GM18498 (cell line): ENCODE measurements around the gene XXYLT1.
"Not testable (repeated sequence)": the region's sequence is repeated elsewhere in the genome, so short reads cannot be mapped to it uniquely, and the experiment has no call there.

ENCODE experiments used
- ATAC-seq: cut with Tn5 transposase; IDR thresholded peaks from one replicate; pipeline ENCODE4 v1.9.1; 2021; ENCODE audit warnings: mild to moderate bottlenecking, moderate library complexity; ENCODE audit not compliant: unreplicated experiment

The XXYLT1 gene

DNA sequence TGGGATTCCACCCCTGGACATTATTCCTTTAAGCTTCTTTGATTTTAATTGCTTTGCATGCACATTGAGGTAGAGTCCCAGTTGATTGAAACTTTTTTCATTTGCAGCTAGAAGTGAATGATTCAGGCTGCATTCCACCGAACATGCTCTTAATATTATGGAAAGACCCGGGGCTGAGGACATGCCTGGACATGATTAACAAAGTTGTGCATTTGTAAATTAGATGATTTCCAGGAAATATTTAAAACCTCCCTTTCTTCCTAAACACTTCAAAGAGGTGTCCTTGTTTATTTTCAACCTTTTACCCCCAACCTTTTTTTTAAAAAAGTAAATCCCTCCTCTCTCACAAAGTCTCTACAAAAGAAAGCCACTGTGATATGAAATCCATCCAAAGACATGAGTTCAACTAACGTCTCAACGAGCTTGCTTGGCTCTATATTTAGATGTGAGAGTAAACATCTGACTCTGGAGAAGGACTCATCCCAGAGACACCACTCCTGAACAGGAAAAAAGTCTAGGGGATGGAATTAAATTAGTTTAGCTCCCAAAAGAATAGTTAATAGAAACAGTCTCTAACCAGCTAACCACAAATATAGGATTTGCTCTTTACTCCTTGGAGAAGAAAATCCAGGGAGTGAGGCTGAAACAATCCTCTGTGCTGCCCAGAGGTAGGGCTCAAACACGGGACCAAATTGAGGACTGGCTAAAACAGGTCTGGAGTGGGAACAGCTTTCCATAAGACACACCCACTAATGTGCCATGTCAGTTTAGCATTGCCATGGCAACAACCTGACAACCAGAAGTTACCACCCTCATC is 83.1 kb downstream of the XXYLT1 start:
- no peak for ATAC-seq

DNA sequence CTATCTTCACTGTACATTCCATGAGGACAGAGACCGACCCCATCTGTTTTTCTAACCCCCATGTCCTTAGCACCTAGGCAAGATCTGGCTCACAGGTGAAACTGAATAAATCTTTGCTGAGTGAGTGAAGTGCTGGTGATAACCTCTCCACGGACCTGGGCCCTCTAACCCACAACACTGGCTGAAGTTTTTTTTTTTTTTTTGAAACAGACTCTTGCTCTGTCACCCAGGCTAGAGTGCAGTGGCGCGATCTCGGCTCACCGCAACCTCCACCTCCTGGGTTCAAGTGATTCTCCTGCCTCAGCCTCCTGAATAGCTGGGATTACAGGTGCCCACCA is 84.3 kb downstream of the XXYLT1 start:
- ATAC-seq, result not testable (repeated sequence)

DNA sequence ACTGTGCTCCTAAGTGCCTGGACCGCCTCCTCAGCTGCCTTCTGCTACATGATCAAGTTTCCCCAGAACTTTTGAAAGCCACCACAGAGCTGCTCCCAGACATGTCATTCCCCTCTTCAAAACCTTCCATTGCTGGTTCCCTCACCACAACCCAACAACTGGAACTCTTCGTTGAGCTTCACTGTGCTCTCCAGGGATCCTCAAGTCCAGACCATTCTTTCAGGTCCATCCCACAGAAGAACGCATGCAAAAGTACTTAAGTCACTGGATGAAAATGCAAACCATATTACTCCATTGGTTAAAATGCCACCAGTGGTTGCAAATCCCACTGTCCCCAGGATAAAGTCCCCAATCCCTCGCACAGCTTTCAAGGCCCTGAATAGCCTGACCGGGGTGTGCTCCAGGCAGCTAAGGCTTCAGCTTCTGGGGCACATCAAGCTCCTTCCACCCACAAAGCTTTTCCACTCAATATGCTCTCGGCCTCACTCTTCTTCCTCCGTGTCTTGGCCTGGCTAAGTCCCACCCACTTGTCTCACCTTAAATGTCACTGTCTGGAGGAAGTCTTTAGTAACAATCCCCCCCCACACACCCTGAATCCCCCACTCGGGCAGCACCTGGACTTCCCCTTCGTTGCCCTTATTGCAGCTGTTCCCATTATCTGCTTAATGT is 84.8 kb downstream of the XXYLT1 start:
- no peak for ATAC-seq

DNA sequence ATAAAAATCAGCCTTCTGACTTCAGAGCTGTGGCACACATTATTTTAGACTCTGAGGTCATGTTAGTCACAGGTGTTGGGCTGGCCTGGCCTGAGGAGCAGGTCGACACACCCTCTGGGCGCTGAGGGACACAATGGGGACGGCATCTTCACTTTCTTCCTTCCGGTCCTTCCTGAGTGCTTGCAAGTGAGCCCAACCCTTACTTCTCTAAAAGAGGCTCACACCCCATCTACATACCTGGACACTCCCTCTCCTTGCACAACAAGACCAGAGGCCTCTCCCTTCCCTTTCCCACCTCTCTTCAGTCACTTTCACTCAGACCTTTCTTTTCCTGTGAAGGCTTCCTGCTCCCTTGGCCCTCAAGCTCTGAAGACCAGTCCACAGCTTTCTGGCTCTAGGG is 85.4 kb downstream of the XXYLT1 start:
- ATAC-seq, result no peak

DNA sequence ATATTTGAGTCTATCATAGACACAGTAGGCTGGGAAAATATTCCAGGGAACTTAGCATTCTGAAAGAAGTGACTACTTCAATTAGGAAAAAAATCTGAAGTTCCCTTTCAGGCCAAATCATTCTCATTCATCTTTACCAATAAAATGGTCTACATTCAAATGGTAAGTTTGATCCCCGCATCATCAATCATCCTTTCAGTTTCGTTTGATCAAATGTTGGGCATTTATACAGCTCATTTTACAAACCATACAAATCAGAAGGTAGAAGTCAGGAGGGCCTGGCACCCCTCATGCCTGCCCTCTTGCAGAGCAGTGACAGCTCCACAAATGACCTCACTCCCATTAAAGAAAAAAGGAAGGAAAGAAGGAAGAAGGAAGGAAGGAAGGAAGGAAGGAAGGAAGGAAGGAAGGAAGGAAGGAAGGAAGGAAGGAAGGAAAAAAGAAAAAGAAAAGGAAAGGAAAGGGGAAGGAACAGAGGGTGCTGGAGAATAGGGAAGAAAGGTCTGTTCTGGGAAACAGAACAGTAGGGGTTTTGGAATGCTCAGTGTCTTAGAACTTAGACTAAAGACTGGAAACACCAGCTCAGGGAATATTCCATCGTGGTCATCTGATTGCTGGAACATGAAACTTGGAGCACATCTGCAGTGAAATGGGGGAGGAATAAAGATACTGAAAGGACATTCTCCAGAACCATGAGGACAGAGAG is 86.1 kb downstream of the XXYLT1 start:
- ATAC-seq, result no peak

DNA sequence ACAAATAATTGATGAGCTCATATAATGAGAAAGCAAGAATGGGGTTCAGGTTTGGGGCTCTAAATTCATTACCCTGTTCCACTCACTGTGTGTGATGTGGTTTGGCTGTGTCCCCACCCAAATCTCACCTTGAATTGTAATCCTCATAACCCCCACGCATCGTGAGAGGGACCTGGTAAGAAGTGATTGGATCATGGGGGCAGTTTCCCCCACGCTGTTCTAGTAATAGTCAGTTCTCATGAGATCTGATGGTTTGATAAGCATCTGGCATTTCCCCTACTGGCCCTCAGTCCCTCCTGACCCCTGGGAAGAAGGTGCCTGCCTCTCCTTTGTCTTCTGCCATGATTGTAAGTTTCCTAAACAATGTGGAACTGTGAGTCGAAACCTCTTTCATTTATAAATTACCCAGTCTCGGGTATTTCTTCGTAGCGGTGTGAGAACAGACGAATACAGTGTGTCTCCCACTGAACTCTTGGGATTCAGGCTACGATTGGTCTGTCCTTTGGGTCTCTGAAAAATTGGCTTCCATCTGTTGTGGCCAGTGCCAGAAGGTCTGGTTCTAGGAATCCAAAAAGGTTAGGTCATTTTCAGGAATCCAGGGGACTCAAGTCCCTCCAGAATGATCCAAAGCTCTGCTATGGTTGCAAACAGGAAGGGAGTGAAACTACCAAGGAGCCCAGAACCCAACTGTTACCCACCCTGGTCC is 87.7 kb downstream of the XXYLT1 start:
- ATAC-seq, result no peak

DNA sequence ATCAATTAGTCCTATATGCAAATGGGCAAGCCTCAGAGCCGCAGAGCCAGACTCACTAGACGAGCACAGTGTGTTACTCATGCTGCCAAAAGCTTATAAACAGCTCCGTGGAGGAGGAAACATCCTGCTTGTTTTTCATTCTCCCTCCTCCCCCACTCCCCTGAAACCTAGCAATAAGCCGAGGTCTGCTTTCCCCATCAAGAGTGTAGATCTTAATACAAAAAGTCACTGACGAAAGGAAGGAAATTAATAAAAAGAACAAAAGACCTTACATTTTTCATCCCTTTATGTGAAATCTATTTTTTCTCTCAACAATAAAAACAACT is 88.5 kb downstream of the XXYLT1 start:
- no peak for ATAC-seq

DNA sequence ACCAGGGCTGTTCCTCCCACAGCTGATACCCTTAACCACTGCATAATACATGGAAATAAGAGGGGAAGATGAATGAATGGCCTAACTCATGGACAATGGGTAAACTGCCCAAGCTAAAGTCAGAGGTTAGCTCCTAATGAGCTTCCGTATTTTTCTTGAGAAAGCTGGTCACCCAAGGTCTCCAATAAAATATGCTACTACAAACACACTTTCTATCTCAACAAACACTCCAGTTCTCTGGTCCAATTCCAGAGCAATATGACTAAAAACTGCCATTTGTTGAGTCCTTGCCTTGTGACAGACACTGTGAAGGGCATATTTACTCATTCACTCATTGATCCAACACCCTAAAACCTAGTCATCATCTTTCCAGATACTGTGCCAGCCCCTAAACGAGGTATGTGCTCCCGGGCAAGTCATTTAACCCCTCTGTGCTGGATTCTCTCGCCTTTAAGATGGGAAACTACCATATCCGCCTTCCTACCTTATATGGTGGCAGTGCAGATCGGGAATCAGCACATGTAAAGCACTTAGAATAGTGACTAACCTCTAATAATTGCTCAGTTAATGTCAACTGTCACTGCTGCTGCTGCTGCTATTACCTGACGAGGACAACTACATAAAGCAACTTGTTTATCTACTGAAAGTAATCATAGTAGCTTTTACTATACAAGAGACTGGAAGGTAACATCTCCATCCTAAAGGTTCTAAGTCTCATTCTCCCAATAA is 89.1 kb downstream of the XXYLT1 start:
- ATAC-seq, result no peak

DNA sequence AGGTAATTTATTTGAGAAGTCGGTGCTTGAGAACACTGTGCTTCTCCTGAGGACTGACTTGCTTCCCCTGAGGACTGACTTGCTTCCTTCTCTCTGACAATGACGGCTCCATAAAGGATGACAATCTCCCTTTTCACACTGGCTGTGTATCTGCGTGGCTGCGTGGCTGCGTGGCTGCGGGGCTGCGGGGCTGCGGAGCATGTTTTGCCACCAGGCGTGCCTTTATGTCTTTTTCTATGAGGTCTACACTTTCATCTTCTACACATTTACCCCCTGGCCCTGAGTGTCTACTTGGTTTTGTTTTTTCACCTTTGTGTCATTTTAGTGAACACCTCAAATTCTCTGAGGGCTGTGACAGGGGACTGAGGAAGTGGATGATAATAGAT is 89.9 kb downstream of the XXYLT1 start:
- ATAC-seq, result no peak

DNA sequence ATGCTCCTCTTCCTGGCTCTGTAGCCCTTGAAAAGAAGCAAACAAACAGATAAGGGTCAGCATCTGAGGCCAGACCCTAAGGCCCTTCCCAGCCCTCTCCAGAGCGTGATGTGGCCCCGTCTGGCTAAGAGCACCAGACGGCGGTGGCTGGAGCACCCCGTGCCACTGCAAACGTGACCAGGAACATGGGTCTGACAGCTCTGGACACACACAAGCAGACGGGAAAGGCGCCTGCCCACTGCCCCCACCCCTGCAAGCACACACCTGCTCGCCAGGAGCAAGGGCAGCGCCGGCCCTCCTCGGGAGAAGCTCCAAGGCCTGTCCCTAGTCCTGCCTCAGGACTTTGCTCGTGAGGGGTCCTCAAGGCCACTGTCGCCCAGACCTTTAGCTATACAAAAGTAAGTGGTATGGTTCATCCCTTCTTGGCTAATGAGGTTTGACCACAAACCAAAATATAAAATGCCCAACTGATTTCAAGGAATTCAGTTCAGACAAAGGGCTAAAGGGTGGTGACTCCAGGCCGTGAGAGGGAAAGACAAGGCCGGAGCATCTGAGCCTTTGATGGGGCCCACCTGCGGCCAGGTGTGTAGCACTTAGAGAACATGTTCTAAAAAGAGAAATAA is 90.4 kb downstream of the XXYLT1 start:
- no peak for ATAC-seq

DNA sequence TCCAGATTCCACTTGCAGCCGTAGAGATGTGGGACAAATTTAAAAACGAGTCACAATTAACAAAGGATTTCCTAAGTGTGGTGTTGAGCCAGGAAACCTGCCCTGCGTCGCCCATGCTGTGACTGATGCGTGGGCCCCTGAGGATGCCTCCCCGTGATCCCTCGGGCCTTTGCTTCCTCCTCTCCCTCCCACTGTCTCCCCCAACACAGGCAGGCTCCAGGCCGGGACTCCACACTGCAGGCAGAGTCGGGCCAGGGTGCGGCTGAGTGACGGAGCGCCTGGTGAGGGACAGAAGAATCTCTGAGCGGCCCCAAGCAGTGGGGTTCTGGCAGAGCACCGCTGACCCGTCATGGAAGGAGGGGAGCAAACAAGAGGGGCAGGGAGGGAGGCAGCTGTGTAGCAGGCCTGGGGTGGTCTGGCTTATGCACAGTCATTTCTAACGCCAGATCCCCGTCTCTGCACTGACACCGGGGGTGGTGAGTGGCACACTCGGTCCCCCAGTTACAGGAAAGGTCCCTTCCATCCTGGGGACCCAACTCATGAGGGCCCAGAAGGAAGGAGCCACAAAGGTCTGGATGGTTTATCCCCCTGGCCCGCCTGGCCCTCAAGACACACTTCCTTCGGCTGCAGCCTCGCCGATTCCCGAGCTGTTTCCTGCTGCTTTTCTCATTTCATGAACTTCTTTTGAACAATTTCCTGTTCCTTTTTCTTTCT is 91.0 kb downstream of the XXYLT1 start:
- ATAC-seq, result no peak

DNA sequence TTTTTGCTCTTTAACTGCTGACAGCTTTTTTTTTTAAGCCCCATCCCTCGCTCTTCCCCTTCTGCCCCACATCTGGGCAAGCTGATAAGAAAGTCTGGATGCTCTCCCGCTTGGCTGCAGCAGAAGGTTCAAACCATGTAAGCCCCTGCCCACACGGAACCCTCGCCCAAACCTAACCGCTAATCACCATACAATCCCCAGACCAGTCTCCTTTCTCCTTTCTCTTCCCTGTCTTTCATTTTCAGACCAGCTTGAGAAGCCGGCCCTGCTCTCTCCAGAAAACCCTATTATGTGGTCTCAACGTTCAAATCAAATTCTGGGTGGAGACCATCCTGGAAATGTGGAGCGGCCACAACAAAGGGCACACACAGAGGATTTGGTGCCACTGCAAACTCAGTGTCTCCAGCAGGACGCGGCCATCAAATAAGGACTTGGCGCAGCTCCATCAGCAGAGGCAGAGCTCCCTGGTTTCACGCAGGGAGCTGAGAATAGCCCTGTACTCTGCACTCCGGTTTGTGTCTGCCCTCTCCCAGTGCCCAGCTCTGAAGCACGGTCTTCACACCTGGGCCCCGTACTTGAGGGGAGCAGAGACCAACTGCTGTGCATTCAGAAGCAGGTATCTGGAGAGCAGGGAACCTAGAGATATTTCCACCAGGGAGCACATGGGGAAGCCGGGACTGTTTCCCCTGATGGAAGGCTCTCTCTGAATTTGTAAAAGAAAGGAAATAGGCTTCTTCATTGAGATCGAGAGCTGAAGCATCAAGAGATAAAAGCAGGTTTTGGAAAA is 92.6 kb downstream of the XXYLT1 start:
- no peak for ATAC-seq

DNA sequence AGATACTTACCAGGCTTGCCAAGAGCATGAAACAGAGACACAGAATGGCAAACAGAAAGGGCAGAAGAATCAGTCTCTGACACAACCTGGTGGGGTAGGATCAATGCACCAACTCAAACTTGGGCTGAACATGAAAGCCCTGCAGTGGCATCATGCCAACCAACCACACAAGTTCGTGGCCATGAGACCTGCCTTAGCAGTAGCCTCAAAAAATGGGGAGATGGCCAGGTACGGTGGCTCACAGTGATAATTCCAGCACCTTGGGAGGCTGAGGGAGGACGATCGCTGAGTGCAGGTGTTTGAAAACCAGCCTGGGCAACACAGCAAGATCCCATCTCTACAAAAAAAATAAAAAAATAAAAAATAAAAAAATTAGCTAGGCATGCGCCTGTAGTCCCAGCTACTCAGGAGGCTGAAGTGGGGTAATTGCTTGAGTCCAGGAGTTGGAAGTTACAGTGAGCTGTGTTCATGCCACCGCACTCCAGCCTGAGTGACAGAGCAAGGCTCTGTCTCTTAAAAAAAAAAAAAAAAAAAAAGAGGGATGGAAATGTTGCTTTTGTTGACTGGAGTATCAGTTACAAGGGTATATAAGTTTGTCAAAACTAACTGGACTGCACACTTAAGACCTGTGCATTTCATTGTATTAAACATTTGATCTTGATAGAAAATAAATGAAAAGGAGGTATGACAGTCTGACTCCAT is 93.4 kb downstream of the XXYLT1 start:
- ATAC-seq, result no peak

DNA sequence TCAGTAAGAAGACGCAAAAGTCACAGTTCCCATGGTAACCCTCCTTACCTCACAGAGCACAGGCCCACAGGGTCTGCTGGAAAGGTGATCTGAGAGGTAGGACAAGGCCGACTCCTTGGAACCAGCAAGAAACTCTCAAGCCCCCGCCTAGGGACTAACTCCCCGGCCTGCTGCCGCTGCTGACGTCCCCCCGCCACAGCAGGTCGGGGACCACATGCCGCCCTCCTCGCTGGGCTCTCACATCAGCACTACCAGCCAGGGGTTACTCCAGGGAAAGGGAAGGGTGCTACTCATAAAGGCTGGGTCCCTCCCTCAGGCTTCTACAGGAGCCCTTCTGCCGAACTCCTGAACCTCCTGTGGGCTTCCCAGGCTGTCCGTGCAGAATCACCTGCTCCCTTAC is 94.2 kb downstream of the XXYLT1 start:
- ATAC-seq, result no peak

DNA sequence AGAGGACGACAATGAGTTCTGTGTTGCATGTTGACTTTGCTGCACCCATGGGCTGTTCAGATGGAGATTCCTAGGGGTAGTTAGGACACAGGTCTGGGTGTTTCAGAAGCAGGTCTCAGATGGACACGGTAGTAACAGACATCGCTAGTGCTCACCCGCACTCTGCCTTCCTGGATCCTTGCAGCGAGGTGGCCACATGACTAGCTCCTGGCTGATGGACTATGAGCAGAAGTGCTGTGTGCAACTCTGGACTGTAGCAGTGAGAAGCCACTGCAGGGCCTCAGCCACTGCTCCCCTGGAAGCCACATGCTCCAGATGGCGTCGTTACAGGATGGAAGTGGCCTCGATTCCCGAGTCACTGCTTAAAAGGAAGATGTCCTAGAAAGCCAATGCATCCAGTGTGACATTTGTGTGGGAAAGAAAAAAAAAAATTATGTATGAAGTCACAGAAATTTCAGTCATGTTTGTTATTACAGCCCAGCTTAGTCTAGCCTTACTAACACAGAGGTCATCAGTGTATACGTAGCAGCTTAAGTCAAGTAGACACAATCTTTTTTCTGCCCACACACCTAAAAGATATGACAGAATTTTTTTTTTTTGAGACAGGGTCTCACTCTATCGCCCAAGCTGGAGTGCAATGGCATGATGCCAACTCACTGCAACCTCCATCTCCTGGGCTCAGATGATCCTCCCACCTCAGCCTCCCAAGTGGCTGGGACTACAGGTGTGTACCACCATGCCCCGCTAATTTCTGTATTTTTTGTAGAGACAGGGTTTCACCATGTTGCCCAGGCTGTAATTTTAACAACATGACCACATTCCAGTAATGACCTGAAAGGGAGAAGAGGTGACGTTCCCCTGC is 95.3 kb downstream of the XXYLT1 start:
- ATAC-seq, result no peak

DNA sequence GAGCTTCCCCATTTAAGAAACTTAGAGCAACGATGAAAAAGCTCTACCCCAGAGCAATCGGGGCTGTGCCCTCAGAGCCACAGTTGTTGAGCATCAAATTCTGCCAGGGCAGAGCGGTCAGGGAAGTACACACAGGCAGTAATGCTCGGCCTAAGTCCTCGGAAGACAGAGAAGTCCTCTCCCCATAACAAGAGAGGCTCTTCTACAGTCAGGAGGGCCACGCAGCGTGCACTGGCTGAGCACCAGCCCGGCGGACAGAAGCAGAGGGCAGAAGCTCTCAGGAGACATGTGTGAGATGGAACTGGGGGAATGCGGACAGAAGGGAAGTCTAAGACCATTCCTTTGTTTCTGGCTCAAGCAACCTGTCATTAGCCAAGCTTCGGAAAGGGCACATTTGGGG is 95.9 kb downstream of the XXYLT1 start:
- ATAC-seq, result no peak

DNA sequence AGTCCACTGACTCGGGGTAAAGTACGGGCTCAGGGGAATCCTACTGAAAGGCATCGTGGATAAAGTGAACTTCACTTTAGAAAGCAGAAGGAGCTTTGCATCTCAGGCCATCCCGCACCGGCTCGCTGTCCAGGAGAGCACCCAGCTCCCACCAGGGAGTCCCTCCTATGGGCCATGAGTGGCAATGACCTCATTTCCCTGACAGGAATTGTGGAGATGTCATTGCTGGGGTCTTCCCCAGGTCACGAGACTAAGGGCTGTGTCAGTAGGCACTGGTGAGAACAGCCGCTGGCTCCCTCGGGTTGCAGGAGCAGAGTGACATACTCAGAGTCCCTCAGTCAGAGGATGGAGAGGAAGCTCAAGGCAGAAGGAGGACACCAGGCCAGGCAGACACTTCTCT is 97.3 kb downstream of the XXYLT1 start:
- no peak for ATAC-seq

DNA sequence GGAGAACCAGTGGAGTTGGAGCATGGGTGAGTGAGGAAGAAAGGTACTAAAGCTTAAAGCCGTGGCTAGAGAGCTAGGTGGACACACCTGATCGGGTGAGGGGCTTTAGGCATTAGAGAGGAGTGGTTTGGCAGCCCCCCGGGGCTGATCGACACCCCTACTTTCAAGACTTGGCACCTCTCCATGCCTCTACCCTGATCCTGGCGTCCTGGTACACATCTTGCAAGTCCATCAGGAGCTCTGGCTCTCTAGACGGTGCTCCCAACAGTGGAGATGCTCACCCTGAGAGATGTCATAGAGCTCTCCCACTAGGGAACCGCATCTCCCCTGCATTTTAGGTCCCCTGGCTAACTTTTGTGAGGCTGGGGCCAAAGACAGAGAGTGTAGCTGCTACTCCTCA is 98.1 kb downstream of the XXYLT1 start:
- no peak for ATAC-seq
